Measurements from ENCODE around the gene CLPSL1.

- no peak for TF ChIP-seq EZH2 (IDR thresholded peaks at IDR 0.05; ENCODE audit: low read depth)
- no peak for TF ChIP-seq CTCF (conservative IDR thresholded peaks at IDR 0.05)
Observed at GRCh38 chr6:35775031-35775430, 5.8 kb upstream of the CLPSL1 start.

Data from PC-9 (cell line).